Activated B cell treated with CpG ODN at 0.5 μM for 24 hours (primary cell): Measurements from ENCODE around the gene AMIGO3. TPM values are rescaled to one million over a fixed set of nuclear protein-coding genes. Genes with fewer than 3 reads are reported as not detected.

Source experiments
- ATAC-seq: fragments of 200-7000 bp; cut with Tn5 transposase; one replicate; pipeline ENCODE4 v1.10.0; 2021; ENCODE audit warnings: low read depth, mild to moderate bottlenecking, moderate library complexity
- CTCF ChIA-PET: fragments of 350-600 bp; sonication (Branson Sonifier 250); formaldehyde crosslinking; loops from one replicate; lab custom pipeline; 2021; ENCODE audit warnings: antibody characterized with exemption; lab: Charles Lee
- POLR2A ChIA-PET: fragments of 350-600 bp; sonication (Branson Sonifier 250); formaldehyde crosslinking; loops from one replicate; lab custom pipeline; 2021; ENCODE audit warnings: antibody characterized with exemption; lab: Charles Lee
- DNase-seq: peaks from one replicate; pipeline ENCODE4 v3.0.0; 2022
- H3K27ac Mint-ChIP-seq: one replicate; pipeline ENCODE4 v1.8.0; 2020; ENCODE audit warnings: mixed read lengths
- H3K27me3 Mint-ChIP-seq: one replicate; pipeline ENCODE4 v1.8.0; 2021; ENCODE audit warnings: mixed read lengths
- H3K36me3 Mint-ChIP-seq: one replicate; pipeline ENCODE4 v1.8.0; 2021; ENCODE audit warnings: low read depth, mixed read lengths
- H3K4me1 Mint-ChIP-seq: one replicate; pipeline ENCODE4 v1.8.0; 2021; ENCODE audit warnings: mixed read lengths
- H3K4me3 Mint-ChIP-seq: one replicate; pipeline ENCODE4 v1.8.0; 2020; ENCODE audit warnings: mild to moderate bottlenecking, mixed read lengths
- H3K9me3 Mint-ChIP-seq: one replicate; pipeline ENCODE4 v1.8.0; 2020; ENCODE audit warnings: mixed read lengths
- intact Hi-C: fragments of 100-400 bp; cut with micrococcal nuclease; formaldehyde crosslinking; loops from one replicate; pipeline ENCODE4 v1.15.1; 2024
- total RNA-seq: library from RNA; stranded (reverse); gene quantifications from 2 replicates; pipeline ENCODE4 v1.2.3, GENCODE V29; 2022
- TF ChIP-seq, protein P1 (sequence below): fragments of 200-600 bp; IDR thresholded peaks from one replicate; pipeline ENCODE4 v1.8.0; 2022; ENCODE audit warnings: antibody characterized with exemption, mild to moderate bottlenecking

The AMIGO3 gene
- total RNA-seq, 1 donor from 2014 or later = not detected

DNA sequence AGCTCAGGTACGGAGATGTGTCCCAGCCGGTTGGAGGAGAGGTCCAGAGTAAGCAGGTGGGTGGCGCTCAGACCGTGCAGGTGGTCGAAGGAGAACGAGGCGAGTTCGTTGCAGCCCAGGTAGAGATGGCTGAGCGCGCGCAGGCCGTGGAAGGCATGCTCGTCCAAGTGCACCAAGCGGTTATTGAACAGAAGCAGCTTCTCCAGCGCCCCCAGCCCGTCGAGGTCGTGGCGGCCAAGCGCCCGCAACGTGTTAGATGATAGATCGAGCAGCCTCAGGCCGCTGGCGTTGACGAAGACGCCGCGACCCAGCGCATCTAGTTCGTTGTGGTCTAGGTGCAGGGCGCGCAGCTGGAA is 648 bp downstream of the AMIGO3 start:
- Mint-ChIP-seq H3K27ac (peak overlapping the region; percentile 83), H3K9me3 (no peaks in the 10 kb centered on the region), H3K36me3 (peaks cover 31% of the 10 kb centered on the region), H3K4me1 (peaks cover 30% of the 10 kb centered on the region), H3K27me3 (no peaks in the 10 kb centered on the region), H3K4me3 (peak overlapping the region; percentile 84)
- ChIA-PET CTCF (interaction anchor here (0.8 to 1.7 kb wide), 5 partner anchors 10 to 120 kb away, joined by 3 to 8 read pairs (median 4); no protein-coding TSS in a partner anchor), POLR2A (interaction anchor here (0.8 to 1.9 kb wide), 6 partner anchors 11 to 179 kb away, joined by 3 to 10 read pairs (median 5); partner anchors contain the start of genes INKA1 and IP6K1)
- DNase-seq (no peak), ATAC-seq (no peak)
- intact Hi-C loops = loop anchor here (1.0 to 2.0 kb wide), 5 partner anchors 46 to 574 kb away; partner anchors contain the start of genes IFRD2 and IP6K1
- TF ChIP-seq, protein P1, sequence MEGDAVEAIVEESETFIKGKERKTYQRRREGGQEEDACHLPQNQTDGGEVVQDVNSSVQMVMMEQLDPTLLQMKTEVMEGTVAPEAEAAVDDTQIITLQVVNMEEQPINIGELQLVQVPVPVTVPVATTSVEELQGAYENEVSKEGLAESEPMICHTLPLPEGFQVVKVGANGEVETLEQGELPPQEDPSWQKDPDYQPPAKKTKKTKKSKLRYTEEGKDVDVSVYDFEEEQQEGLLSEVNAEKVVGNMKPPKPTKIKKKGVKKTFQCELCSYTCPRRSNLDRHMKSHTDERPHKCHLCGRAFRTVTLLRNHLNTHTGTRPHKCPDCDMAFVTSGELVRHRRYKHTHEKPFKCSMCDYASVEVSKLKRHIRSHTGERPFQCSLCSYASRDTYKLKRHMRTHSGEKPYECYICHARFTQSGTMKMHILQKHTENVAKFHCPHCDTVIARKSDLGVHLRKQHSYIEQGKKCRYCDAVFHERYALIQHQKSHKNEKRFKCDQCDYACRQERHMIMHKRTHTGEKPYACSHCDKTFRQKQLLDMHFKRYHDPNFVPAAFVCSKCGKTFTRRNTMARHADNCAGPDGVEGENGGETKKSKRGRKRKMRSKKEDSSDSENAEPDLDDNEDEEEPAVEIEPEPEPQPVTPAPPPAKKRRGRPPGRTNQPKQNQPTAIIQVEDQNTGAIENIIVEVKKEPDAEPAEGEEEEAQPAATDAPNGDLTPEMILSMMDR = no peak

GRCh38 chr3:49717959-49718857 is 1.3 kb downstream of the AMIGO3 start:
- Mint-ChIP-seq H3K9me3 (no peaks in the 10 kb centered on the region), H3K4me3 (peak overlapping the region; percentile 84), H3K27ac (peak overlapping the region; percentile 83), H3K27me3 (no peaks in the 10 kb centered on the region), H3K4me1 (peaks cover 28% of the 10 kb centered on the region), H3K36me3 (peaks cover 29% of the 10 kb centered on the region)
- intact Hi-C loops = loop anchor here (2.0 kb wide), 1 partner anchor 575 kb away; the partner anchor contains the start of gene IFRD2
- DNase-seq = no peak
- TF ChIP-seq, protein P1 = no peak
- no peak for ATAC-seq
- POLR2A ChIA-PET = interaction anchor here (0.6 to 1.9 kb wide), 7 partner anchors 12 to 240 kb away, joined by 3 to 6 read pairs (median 5); partner anchors contain the start of genes INKA1 and IP6K1
- CTCF ChIA-PET = interaction anchor here (0.8 to 1.2 kb wide), 2 partner anchors 15 to 87 kb away, joined by 3 to 5 read pairs; no protein-coding TSS in a partner anchor

GRCh38 chr3:49717211-49717958 is 2.1 kb downstream of the AMIGO3 start:
- Mint-ChIP-seq H3K4me3 (no peak overlapping the region), H3K27ac (no peak overlapping the region), H3K27me3 (no peaks in the 10 kb centered on the region), H3K9me3 (no peaks in the 10 kb centered on the region), H3K4me1 (peaks cover 20% of the 10 kb centered on the region), H3K36me3 (peaks cover 24% of the 10 kb centered on the region)
- intact Hi-C loops = no loop called here
- POLR2A ChIA-PET = interaction anchor here (0.6 kb wide), 2 partner anchors 231 to 241 kb away, joined by 3 to 4 read pairs; no protein-coding TSS in a partner anchor
- TF ChIP-seq, protein P1 = no peak
- DNase-seq (no peak), ATAC-seq (no peak)
- CTCF ChIA-PET = no interaction called here

DNA sequence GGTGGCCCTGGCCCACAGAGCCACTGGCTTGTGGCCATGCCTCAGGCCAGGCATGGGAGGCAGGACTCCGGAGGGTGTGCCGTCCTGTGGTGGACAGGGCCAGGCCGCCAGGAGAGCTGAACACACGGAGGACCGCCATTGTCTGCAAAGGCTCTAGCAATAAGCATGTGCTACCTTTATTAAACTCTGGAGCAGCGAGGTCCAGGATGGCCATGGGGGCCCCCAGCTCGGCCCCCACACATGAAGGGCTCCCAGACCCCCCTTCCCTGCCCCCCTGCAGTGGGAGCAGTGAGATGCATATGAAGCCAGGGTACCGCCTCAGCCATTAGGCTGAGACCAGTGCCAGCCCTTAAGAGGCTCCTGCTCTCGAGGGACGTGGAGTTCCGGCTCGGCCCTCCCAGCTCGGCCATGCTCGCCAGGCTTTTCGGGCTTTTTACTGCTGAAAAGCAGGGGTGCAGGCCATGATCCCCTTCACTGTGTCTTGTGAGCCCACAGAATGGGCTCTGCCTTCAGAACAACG is 2.7 kb downstream of the AMIGO3 start:
- H3K4me3 Mint-ChIP-seq = no peak overlapping the region
- H3K4me1 Mint-ChIP-seq = peaks cover 16% of the 10 kb centered on the region
- H3K36me3 Mint-ChIP-seq = peaks cover 20% of the 10 kb centered on the region
- TF ChIP-seq, protein P1 = no peak
- intact Hi-C loops = no loop called here
- no peaks in the 10 kb centered on the region for H3K9me3 Mint-ChIP-seq
- H3K27me3 Mint-ChIP-seq = no peaks in the 10 kb centered on the region
- CTCF ChIA-PET = no interaction called here
- H3K27ac Mint-ChIP-seq = no peak overlapping the region
- DNase-seq = no peak
- ATAC-seq = no peak
- POLR2A ChIA-PET = no interaction called here
